HG03097 (cell line): ENCODE data around the gene CC2D2A.
"Not testable (repeated sequence)": the region's sequence is repeated elsewhere in the genome, so short reads cannot be mapped to it uniquely, and the experiment has no call there.

ENCODE experiments used
- ATAC-seq: cut with Tn5 transposase; IDR thresholded peaks from one replicate; pipeline ENCODE4 v1.9.1; 2021; ENCODE audit not compliant: unreplicated experiment, low FRiP score

The CC2D2A gene

GRCh38 chr4:15510961-15511360 is 41.3 kb downstream of the CC2D2A start:
- ATAC-seq: no peak

- no peak for ATAC-seq
Observed at GRCh38 chr4:15513545-15513944, 43.9 kb downstream of the CC2D2A start.

- ATAC-seq: no peak
Observed at GRCh38 chr4:15515106-15515505, 45.4 kb downstream of the CC2D2A start.

DNA sequence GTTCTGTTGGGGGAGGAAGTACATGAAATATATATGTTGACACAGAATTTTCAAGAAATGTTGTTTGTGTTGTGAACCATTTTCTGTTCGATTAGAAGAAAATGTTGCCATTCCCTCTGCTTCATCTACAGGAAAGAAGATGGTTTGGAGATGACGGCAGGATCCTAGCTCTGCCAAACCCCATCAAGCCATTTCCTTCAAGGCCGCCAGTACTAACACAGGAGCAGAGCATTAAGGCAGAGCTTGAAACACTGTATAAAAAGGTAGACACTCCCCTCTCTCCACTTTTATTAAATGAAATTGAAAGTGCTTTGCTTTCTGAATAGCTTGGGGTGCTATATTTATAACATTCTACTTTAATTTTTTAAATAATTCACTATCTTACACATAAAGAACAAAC is 46.8 kb downstream of the CC2D2A start:
- ATAC-seq: no peak

DNA sequence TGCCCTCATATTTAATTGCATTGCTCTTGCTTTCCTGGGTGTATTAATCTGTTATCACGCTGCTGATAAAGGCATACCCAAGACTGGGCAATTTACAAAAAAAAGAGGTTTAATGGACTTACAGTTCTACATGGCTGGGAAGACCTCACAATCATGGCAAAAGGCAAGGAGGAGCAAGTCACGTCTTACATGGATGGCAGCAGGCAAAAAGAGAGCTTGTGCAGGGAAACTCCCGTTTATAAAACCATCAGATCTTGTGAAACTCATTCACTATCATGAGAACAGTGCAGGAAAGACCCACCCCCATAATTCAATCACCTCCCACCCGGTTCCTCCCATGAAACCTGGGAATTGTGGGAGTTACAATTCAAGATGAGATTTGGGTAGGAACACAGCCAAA is 48.0 kb downstream of the CC2D2A start:
- ATAC-seq: not testable (repeated sequence)

DNA sequence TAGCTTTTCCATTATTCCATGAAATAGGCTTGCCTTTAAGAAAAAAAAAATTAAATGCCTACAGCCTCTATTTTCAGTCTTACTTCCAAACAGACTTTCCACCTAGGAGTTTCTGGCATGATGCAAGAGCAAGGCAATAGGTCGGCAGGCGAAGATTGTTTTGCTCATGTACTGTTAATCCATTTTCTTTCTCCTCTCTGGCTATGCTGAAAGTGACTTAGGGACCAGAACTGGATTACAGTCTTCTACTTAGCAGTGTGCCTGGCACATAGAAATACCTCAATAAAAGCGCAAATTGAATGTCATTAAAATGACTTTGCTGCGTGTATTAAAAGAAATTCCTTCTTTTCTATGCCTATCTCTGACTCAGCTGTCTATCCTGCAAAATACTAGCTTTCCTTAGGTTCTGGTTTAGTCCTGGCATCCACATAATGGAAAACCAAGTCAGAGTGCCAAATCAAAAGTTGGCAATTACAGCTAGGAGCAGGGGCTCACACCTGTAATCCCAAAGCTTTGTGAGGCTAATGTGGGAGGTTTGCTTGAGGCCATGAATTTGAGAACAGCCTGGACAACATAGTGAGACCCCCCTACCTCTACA is 51.9 kb downstream of the CC2D2A start:
- no peak for ATAC-seq

DNA sequence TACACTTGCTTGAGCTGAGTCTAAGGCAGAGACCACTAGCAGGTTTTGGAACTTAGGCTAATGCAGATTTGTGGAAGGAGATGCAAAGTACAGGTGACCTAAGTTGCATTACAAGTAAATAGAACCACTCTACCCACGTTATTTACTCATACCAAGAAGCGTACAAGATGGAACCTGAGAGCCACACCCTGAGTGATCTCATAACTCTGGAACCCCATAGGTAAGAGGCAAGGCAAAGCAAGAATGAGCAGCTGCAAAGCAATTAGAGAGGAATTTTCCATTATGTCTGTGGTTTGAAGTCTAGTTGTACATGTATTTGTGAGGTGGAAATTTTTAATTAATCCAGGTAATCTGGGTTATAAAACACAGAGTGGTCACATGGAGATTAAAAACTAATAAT is 55.4 kb downstream of the CC2D2A start:
- ATAC-seq: no peak

DNA sequence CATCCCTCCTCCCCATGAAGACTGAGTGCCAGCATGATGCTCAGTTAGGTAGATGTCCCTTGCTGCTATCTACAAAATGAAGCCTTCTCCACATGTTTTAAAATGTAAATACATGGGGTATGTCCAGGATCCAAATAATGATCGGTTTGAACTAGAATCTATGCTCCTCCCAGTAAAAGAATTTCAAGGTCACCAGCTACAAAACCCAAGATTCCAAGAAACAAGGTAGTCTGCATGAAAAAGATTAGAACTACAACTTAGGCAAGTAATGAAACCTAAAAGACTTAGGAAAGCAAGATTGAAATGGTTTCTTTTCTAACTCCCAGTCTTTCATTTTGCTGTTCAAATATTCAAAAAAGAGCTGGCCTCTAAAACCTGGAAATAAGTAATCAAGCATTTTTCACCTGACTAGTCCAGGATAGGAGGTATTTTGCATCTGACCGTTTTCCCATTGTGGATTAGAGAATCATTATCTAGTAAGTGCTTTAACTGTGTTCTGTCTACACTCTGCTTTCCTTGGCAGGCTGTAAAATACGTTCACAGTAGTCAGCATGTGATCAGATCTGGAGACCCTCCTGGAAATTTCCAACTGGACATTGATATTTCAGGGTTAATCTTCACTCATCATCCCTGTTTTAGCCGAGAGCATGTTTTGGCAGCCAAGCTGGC is 57.4 kb downstream of the CC2D2A start:
- no peak for ATAC-seq

- no peak for ATAC-seq
Observed at GRCh38 chr4:15531792-15532191, 62.1 kb downstream of the CC2D2A start.

- no peak for ATAC-seq
Observed at GRCh38 chr4:15533817-15534216, 64.1 kb downstream of the CC2D2A start.

GRCh38 chr4:15535599-15535998 is 65.9 kb downstream of the CC2D2A start:
- no peak for ATAC-seq

- ATAC-seq: no peak
Observed at GRCh38 chr4:15536552-15537499, 67.1 kb downstream of the CC2D2A start.

GRCh38 chr4:15541941-15542340 is 72.3 kb downstream of the CC2D2A start:
- ATAC-seq: no peak

- ATAC-seq: no peak
Observed at GRCh38 chr4:15542760-15543159, 73.1 kb downstream of the CC2D2A start.

- ATAC-seq: no peak
Observed at GRCh38 chr4:15543537-15544247, 74.0 kb downstream of the CC2D2A start.

DNA sequence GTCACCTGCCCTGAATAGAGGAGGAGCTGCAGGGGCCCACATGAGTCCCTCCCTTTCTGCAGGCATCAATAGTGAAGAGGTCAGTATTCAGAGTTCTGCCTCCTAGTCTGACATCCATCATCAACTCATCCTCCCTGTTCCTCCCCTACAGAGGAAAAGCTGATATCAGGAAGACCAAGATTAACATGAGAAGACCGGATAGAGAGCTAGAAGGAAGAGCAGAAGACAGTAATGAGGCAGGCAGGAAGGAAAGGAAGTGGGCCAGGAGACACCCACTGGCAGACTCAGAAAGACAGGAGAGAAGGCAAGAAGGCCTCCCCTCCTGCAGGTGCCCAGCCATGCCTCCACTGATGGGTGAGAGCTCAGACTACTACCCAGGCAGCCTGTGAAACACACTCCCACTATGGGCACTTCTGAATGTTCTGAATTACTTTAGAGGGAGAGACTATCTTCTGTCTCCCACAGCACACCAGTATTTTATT is 74.6 kb downstream of the CC2D2A start:
- no peak for ATAC-seq

GRCh38 chr4:15545371-15545770 is 75.7 kb downstream of the CC2D2A start:
- no peak for ATAC-seq

DNA sequence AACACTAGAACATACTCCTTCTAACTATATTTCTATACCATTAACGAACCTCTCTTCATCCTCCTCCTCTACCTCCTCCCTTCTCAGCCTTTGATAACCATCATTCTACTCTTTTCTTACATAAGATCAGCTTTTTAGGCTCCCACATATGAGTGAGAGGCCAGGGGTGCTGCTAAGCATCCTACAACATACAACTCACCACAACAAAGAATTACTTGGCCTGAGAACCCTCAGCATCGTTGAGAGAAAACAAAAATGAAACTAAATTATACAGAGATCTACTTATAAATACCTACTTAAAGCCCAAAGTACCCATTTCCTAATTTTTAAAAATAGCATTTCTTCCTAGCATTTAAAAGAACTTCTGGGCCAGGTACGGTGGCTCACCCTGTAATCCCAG is 77.7 kb downstream of the CC2D2A start:
- ATAC-seq: no peak

GRCh38 chr4:15550491-15550890 is 80.8 kb downstream of the CC2D2A start:
- no peak for ATAC-seq

- ATAC-seq: no peak
Observed at GRCh38 chr4:15551740-15552446, 82.2 kb downstream of the CC2D2A start.
